Retinal pigment epithelial cell (primary cell): ENCODE results near the gene ITGB7.

Experiments
- DNase-seq: peaks from one replicate; pipeline ENCODE4 v3.0.0-alpha.2; 2010; ENCODE audit warnings: low read depth
- H3K4me3 ChIP-seq: 2 replicates; pipeline ENCODE4 v1.5.1; 2011; ENCODE audit warnings: mild to moderate bottlenecking, low read length, control low read depth, moderate library complexity
- TF ChIP-seq, protein P1 (sequence below): conservative IDR thresholded peaks from 2 replicates; pipeline ENCODE4 v1.5.1; 2011; ENCODE audit warnings: low read depth, low read length, control low read depth, inconsistent platforms

Gene ITGB7

DNA sequence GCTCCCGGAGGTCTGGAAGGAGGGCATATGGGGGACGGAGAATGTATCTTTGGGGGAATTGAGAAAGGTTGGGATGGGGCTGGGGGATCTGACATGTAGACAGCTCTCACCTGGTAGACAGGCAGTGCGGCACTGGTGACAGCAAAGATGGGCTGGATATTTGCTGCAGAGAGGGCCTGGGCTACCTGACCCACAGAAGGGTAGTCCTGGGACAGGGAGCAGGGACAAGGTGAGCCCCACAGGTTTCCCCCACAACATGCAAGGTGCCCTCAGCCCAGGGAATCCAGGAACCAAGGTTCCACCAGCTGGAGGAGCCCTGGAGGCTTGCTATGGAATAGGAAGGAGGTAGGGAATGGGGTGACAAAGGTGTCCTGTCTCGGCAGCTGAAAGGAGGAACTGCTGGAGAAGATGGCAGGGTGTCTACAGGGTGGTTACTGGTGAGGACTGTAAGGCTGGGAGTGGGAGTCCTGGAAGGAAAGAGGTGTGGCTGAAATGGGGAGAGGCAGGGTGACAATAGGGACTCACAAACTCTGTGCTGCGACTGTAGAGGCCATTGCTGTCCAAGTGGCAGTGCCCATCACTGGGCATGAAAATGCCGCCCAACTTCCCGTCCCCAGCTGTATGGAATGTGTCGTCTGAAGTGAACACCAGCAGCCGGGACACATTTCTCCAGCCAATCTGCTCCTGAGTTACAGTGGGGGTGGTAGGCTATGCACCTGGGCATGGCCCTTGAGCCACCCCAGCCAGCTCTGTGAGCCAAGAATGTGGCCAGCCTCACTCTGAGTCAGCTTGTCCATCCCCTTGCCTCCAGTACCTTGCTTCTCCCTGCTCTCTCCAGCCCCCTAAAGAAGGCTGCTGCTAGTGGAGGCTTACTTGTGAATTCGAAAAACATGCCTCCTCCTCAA is 11.3 kb downstream of the ITGB7 start:
- DNase-seq = no peak
- no peak overlapping the region for H3K4me3 ChIP-seq
- TF ChIP-seq, protein P1, sequence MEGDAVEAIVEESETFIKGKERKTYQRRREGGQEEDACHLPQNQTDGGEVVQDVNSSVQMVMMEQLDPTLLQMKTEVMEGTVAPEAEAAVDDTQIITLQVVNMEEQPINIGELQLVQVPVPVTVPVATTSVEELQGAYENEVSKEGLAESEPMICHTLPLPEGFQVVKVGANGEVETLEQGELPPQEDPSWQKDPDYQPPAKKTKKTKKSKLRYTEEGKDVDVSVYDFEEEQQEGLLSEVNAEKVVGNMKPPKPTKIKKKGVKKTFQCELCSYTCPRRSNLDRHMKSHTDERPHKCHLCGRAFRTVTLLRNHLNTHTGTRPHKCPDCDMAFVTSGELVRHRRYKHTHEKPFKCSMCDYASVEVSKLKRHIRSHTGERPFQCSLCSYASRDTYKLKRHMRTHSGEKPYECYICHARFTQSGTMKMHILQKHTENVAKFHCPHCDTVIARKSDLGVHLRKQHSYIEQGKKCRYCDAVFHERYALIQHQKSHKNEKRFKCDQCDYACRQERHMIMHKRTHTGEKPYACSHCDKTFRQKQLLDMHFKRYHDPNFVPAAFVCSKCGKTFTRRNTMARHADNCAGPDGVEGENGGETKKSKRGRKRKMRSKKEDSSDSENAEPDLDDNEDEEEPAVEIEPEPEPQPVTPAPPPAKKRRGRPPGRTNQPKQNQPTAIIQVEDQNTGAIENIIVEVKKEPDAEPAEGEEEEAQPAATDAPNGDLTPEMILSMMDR = no peak

DNA sequence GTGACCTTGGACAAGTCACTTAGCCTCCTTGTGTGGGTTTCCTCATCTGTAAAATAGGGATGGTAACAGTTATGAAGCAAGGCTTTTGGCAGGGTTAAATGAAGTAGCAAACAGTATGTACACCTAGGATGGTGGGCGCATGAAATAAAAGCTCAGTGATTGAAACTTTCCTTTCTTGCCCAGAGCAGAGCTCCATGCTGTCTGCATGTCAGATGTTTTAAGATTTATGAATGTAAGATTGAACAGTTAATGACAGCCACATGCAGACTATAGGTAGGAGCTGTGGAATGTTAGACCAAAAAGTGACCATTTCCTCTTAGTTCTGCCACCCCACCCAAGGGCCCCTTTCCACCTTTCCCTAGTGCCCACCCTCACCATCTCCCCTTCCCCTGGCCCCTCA is 12.1 kb downstream of the ITGB7 start:
- DNase-seq = no peak
- H3K4me3 ChIP-seq = no peak overlapping the region
- TF ChIP-seq, protein P1 = no peak

DNA sequence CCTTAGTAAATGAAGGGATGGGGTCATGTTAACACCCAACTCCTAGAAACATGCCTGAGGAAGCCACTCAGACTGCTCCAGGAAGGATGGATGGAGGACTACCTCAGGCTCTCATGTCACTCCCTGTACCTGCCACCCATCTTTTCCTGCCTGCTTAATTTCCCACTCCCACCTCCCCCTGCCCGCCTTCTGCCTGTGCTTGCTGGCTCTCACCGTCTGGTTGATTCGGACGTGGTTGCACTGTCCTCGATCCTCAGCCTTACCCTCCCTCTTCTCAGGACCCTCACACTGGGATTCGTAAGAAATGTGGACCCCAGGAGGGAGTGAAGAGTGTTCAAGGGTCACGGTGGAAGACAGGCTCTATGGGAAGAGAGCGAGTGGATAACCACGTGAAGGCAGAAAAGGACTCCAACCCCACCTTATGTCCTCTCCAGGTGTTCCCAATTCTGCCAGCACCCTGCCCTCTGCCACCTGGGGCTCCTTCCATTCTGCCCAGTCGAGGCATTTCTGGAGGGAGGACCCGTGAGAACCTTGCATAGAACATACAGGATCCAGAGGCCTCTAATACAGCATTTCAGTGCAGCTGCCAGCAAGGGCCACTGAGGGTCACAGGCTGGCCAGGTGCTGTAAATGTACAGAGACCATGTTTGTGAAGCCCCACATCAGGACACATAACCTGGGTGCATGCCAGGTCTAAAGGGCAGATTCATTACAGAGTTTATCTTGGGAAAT is 12.9 kb downstream of the ITGB7 start:
- DNase-seq = no peak
- no peak overlapping the region for H3K4me3 ChIP-seq
- TF ChIP-seq, protein P1 = no peak

DNA sequence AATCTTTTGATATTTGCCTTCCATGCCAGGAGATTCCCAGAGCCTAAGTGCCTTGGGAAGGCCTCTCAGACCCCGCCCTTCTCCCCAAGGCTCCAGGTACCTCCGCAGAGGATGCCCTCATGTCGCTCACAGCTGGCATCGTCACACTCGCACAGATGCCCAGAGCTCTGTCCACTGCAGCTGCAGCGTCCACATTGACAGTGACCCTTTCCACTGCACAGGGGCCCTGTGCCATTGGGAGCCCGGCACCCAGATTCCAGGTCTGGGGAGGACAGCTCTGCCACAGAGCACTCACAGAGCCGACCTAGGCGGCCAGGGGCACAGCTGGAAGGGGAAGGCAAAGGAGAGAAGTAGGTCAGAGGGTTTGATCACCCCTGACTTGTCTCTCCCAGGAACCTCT is 14.0 kb downstream of the ITGB7 start:
- DNase-seq = no peak
- TF ChIP-seq, protein P1 = no peak
- H3K4me3 ChIP-seq = no peak overlapping the region

DNA sequence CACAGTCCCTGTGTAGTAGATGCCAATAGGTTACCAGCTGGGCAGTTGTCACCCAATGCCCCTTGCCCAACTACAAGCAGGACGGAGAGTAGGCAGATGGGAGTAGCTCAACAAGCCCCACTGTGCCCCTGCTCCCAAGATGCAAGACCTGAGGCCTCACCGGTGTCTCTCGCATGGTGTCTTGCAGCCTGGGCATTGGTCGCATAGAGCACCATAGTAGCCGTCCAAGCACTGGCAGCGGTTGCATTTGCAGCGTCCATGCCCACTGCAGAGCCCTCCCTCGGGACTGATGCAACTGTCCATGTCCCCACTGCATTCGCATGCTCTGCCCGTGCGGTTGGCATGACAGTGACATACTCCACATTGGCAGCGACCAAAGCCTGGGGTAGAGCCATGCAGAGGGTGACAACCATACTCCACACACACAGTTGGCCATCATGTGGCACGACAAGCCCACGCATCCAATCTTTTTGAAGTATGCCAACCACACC is 14.5 kb downstream of the ITGB7 start:
- H3K4me3 ChIP-seq = no peak overlapping the region
- TF ChIP-seq, protein P1 = no peak
- no peak for DNase-seq

DNA sequence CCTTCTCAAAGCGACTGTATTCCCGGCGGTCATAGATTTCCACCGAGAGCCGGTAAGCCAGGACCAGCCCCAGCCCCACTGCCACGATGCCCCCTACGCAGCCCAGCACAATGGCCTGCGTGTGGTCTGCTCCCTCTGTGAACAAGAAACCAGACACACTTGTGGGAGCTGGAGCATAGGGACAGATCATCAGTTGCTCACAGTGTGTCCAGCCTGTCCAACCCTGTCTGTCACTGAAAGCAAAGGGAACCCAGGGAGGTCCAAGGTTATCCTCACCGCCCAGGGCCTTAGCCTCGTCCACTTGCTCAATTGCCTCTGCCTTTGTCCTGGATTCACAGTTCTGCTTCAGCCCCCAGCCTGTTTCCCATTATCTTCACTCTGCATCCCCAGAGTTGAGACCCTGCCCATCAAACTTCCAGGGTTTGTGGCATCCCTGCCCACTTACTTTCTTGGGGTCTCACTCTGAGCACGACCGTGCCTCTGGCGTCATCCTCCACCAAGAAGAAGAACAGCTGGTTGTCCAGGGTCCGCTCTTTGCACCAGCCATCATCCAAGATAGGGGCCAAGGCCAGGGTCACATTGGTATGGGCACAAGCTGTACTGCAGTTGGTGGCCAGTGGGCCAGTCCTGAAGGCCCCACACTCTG is 15.0 kb downstream of the ITGB7 start:
- TF ChIP-seq, protein P1 = no peak
- no peak for DNase-seq
- H3K4me3 ChIP-seq = no peak overlapping the region
